ENCODE data around the gene OPN1SW. TPM values are rescaled to one million over a fixed set of nuclear protein-coding genes. Genes with fewer than 3 reads are reported as not detected.

OPN1SW gene
- total RNA-seq (2022) (not detected in 2 replicates), Bru-seq, nascent RNA (not detected), BruChase-seq, experiment 1, labeled RNA remaining after a 6-hour chase (not detected), BruChase-seq, experiment 2, labeled RNA remaining after a 2-hour chase (not detected)
- long read RNA-seq, partial matches to known transcripts, result 0 of 4 reads
- long read RNA-seq, other reads (novel, unspliced or antisense), result 4 of 4 reads

- CTCF ChIA-PET, result no interaction called here
- peaks cover 4% of the 10 kb centered on the region for H3K27me3 Mint-ChIP-seq (ENCODE audit: unreplicated experiment)
- intact Hi-C loops (cut with micrococcal nuclease; ENCODE audit: unreplicated experiment), result no loop called here
- no peak within 1 kb of the TSS for H3K4me3 Mint-ChIP-seq (ENCODE audit: low read depth, unreplicated experiment)
- H3K4me1 Mint-ChIP-seq (ENCODE audit: low read depth, unreplicated experiment), result no peaks in the 10 kb centered on the region
- no peak for DNase-seq
- peaks cover 10% of the 10 kb centered on the region for H3K9me3 Mint-ChIP-seq (ENCODE audit: low read depth, unreplicated experiment)
- no peak for TF ChIP-seq CTCF (IDR thresholded peaks at IDR 0.05; ENCODE audit: unreplicated experiment)
- peaks cover 54% of the 10 kb centered on the region for H3K36me3 Mint-ChIP-seq (ENCODE audit: insufficient read depth, unreplicated experiment)
- BruUV-seq (replicated peaks), result no TSS peak
- H3K27ac Mint-ChIP-seq (ENCODE audit: unreplicated experiment), result peak within 1 kb of the TSS; percentile 39
Measured at GRCh38 chr7:128775744-128776474, at the start of gene OPN1SW. OPN1SW (minus strand) TSS chr7:128775794; CDS start chr7:128775781, 13 bp downstream.

- no peak for TF ChIP-seq CTCF (IDR thresholded peaks at IDR 0.05; ENCODE audit: unreplicated experiment)
- Mint-ChIP-seq H3K36me3 (ENCODE audit: insufficient read depth, unreplicated experiment) (no peaks in the 10 kb centered on the region), H3K4me3 (ENCODE audit: low read depth, unreplicated experiment) (no peak overlapping the region), H3K27me3 (ENCODE audit: unreplicated experiment) (peaks cover 62% of the 10 kb centered on the region), H3K27ac (ENCODE audit: unreplicated experiment) (no peak overlapping the region), H3K4me1 (ENCODE audit: low read depth, unreplicated experiment) (peaks cover under 1% of the 10 kb centered on the region), H3K9me3 (ENCODE audit: low read depth, unreplicated experiment) (no peaks in the 10 kb centered on the region)
- no TSS peak for BruUV-seq (replicated peaks)
- intact Hi-C loops (cut with micrococcal nuclease; ENCODE audit: unreplicated experiment), result no loop called here
- CTCF ChIA-PET, result no interaction called here
- no peak for DNase-seq
Measured at GRCh38 chr7:128821724-128822123, 46.1 kb upstream of the OPN1SW start.

- CTCF ChIA-PET, result interaction anchor here (0.5 kb wide), 1 partner anchor 13 kb away, joined by 5 read pairs; no protein-coding TSS in a partner anchor
- Mint-ChIP-seq H3K27me3 (ENCODE audit: unreplicated experiment) (peaks cover 85% of the 10 kb centered on the region), H3K27ac (ENCODE audit: unreplicated experiment) (no peak overlapping the region), H3K4me3 (ENCODE audit: low read depth, unreplicated experiment) (no peak overlapping the region), H3K9me3 (ENCODE audit: low read depth, unreplicated experiment) (no peaks in the 10 kb centered on the region), H3K36me3 (ENCODE audit: insufficient read depth, unreplicated experiment) (no peaks in the 10 kb centered on the region), H3K4me1 (ENCODE audit: low read depth, unreplicated experiment) (peaks cover 6% of the 10 kb centered on the region)
- TF ChIP-seq CTCF (IDR thresholded peaks at IDR 0.05; ENCODE audit: unreplicated experiment), result no peak
- no TSS peak for BruUV-seq (replicated peaks)
- DNase-seq, result no peak
- intact Hi-C loops (cut with micrococcal nuclease; ENCODE audit: unreplicated experiment), result no loop called here
Measured at GRCh38 chr7:128818694-128819093, 43.1 kb upstream of the OPN1SW start.

- no peaks in the 10 kb centered on the region for H3K9me3 Mint-ChIP-seq (ENCODE audit: low read depth, unreplicated experiment)
- no peak for TF ChIP-seq CTCF (IDR thresholded peaks at IDR 0.05; ENCODE audit: unreplicated experiment)
- H3K4me1 Mint-ChIP-seq (ENCODE audit: low read depth, unreplicated experiment), result peaks cover 6% of the 10 kb centered on the region
- intact Hi-C loops (cut with micrococcal nuclease; ENCODE audit: unreplicated experiment), result no loop called here
- BruUV-seq (replicated peaks), result no TSS peak
- H3K4me3 Mint-ChIP-seq (ENCODE audit: low read depth, unreplicated experiment), result no peak overlapping the region
- H3K27me3 Mint-ChIP-seq (ENCODE audit: unreplicated experiment), result peaks cover 59% of the 10 kb centered on the region
- no peak overlapping the region for H3K27ac Mint-ChIP-seq (ENCODE audit: unreplicated experiment)
- CTCF ChIA-PET, result no interaction called here
- no peaks in the 10 kb centered on the region for H3K36me3 Mint-ChIP-seq (ENCODE audit: insufficient read depth, unreplicated experiment)
- DNase-seq, result no peak
Measured at GRCh38 chr7:128815289-128815942, 39.8 kb upstream of the OPN1SW start.

Data from Calu3 (cell line).